HS-5 (cell line): ENCODE measurements around the gene CTSL.

Experiments
- DNase-seq: peaks from one replicate; pipeline ENCODE4 v3.0.0-alpha.2; 2012; ENCODE audit warnings: low read depth

The CTSL gene

DNA sequence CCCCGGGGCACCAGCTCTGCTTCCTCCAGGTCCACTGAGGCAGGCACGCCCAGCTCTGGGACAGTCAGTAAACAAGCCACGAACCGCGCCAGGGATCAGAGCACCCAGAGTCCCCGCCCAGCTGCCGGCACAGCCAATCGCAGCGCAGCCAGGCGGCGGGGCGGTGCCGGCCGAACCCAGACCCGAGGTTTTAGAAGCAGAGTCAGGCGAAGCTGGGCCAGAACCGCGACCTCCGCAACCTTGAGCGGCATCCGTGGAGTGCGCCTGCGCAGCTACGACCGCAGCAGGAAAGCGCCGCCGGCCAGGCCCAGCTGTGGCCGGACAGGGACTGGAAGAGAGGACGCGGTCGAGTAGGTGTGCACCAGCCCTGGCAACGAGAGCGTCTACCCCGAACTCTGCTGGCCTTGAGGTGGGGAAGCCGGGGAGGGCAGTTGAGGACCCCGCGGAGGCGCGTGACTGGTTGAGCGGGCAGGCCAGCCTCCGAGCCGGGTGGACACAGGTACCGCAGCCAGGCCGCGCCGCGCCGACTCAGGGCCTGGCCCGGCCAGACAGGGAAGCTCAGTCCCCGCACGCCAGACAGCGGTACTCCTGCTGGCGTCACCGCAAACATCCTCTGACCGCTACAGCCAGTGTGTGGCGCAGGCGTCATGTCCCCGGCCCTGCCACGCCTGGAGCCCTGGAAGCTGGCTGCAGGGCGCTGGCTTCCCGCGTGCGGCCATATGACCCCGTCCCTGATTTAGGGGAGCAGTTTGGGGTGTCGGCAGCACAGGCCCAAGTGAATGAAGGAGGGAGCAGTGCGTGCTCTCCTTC, at the start of gene CTSL:
Gene CTSL, plus strand, starts transcription at position 220 of the 810 bp plus-strand sequence. CDS start 1,485 bp downstream, outside the sequence.
- peak; percentile 49 for DNase-seq

DNA sequence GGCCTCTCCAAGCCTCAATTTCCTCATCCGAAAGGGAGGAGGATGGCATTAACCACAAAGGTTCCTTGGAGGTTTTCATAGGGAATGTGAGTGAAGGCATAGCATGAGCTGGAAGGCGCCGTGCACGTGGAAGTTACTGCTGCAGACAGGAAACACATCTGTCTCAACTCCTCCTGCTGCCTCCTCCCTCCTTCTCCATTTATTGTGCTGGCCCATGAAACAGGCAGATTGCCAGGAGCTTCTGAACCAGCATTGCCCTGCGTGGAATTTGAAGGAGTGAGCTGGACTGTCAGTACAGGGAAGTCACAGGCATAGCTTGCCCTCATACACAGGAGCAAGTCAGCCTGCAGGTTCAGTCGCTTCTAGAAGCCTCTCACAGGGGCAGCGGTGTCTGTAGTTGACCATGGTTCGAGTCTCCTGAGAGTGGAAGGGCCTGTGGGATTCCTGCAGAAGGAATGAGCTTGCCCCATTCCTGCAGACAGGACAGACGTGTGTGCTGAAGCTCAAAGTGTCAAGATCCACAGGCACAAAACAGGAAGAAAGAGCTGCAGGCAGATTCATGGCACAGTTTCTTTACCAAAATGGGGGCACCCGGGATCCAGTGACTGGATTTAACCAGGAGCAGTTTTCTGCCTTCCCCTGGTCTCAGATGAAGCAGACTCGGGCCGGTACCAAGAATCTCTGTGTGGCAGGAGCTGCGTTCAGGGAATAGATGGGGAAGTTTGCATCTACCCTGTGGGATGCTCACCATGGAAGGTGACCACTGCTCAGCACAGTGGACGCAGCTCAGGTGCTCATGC, 48.7 kb upstream of the CTSL start:
- no peak for DNase-seq

DNA sequence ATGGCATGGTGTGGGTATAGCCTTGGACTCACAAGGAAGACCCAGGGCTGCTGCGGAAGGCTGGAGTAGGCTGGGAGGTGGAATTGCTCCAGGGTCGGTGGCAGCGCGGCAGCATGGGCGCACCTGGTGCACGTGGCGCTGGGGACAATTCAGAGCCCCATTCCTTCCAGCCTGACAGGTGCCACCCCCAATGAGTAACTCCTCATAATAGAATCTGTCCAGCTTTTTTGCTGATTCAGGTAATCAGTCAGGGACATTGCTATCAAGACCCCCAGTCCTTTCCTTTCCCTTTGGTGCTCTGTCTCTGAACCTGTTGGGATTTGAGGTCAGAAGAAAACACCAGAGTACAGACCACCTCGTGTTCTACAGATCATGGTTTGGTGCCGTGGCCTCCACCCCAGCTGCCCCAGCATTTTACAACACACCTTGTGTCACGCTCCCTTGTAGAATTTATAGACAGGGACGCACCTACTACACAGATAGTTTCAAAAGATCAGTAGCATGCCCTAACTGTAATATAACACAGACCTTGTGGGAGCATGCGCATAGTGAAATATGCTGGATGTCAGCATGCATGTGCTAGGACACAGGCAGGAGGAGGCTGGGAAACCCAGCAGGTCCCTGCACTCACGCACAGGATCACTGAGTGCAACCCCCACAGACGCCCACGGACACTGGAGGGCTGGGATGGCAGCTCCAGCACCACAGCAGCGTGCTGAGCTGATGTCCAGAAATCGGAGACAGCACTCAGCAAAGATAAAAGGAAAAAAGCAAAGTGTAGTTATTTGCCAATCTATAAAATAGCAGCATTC, 47.9 kb upstream of the CTSL start:
- no peak for DNase-seq

GRCh38 chr9:87678650-87679355, 47.1 kb upstream of the CTSL start:
- DNase-seq: peak; percentile 42

DNA sequence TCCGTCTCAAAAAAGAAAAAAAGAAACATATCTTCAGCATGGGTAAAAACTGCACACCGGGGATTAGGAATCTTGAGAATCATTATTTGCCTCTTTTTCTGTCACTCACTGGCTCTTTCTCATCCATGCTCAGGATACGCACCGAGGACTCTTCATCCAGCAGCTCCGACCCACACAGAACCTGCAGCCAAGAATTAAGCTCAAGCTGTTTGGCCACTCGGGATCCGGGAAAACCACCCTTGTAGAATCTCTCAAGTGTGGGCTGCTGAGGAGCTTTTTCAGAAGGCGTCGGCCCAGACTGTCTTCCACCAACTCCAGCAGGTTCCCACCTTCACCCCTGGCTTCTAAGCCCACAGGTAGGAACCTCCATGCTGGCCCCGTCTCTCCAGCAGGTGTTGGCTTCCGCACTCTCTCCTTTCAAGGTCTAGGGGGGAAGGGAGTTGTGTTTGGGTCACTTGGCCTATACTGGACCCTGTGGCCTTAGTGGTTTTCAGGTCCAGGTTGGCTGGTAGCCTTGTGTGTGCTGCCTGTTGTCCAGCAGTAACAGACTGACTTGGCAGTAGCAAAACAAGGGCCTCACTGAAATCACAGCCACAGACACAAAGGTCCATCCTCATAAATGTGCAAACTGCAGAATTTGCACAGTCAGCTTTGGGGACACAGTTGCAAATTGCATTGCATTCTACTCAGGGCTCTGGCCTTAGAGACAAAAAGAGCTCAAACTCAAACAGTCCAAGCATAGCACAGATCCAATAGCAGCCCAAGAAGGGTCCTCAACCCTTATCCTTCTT, 44.5 kb upstream of the CTSL start:
- no peak for DNase-seq

- DNase-seq: no peak
Observed at GRCh38 chr9:87682085-87682484, 43.8 kb upstream of the CTSL start.

DNA sequence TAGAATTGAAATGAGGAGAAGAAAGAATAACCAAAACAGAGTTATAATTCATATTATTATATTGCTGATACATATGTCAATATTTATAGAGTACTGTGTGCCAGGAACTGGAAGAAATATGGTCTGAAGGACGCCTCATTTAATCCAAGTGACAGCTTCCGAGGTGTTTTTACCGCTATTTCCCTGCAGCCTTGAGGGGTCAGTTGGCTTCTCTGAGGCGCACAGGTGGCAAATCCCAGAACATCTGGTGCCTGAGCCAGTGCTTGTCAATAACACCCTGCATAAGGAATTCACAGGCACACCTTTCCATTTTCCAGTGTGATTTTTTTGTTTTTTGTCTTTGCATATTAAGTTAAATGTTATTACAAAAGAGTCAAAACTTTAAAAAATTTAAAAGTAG, 43.3 kb upstream of the CTSL start:
- DNase-seq: no peak

GRCh38 chr9:87683751-87684626, 41.9 kb upstream of the CTSL start:
- DNase-seq: no peak

DNA sequence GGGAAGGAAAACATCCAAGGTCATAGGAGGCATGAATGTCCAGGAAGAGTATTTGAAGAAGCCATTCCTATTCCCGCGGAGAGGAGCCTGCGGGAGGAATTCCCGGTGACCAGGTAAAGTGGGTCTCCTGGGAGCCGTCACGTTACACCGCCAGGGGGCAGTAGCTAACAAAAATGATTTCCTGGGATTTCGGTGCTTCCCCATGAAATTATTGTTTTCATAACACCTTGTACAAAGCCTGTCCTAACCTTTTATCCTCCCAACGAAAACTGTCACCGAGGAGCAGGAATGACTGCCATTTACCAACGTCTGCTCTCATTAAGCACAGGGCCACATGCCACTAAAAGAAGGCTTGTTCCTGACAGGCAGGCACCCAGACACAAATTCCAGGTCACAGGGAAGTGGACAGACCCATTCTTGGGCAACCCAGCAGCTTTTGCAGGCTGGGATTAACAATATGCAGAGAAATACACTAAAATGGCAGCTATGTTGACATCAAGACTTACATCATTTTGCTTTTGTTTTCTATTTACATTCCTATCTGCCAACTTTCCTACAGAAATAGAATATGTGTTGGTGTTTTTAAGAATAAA, 41.2 kb upstream of the CTSL start:
- DNase-seq: no peak

- no peak for DNase-seq
Observed at GRCh38 chr9:87685441-87685840, 40.5 kb upstream of the CTSL start.

- no peak for DNase-seq
Observed at GRCh38 chr9:87685871-87686519, 39.9 kb upstream of the CTSL start.

- DNase-seq: no peak
Observed at GRCh38 chr9:87686520-87687090, 39.3 kb upstream of the CTSL start.

GRCh38 chr9:87687207-87687606, 38.7 kb upstream of the CTSL start:
- DNase-seq: no peak

DNA sequence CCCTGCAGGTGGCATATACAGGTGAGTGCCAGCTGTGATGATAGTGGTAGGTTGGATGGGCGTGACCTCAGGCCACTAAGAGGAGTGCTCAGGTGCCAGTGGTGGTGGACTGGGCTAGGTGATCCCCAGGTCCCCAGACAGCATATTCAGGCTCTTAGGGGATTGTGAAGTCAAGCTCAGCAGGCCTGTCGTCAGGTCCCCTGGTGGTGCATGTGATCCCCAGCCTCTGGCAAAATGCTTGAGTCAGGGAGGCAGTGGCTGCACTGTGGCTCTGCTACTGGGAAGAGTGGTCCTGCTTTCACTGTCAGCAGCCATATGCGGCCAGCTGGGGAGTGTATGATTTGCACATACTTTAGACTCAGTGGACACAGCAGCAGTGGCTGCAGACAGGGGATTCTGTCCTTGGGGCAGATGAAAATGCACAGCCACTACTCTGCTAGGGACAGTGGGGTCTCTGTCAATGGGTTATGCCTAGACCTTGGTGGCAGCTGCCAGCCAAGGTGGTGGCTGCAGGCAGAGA, 31.6 kb upstream of the CTSL start:
- DNase-seq: no peak

GRCh38 chr9:87695523-87695922, 30.4 kb upstream of the CTSL start:
- DNase-seq: no peak

- DNase-seq: no peak
Observed at GRCh38 chr9:87696641-87697040, 29.3 kb upstream of the CTSL start.

- no peak for DNase-seq
Observed at GRCh38 chr9:87698069-87698809, 27.7 kb upstream of the CTSL start.

- DNase-seq: no peak
Observed at GRCh38 chr9:87699835-87700234, 26.1 kb upstream of the CTSL start.
